Left kidney (tissue), 2 donors: ENCODE measurements around the gene MACROD1. TPM values are rescaled to one million over a fixed set of nuclear protein-coding genes. Genes with fewer than 3 reads are reported as not detected.

Experiments used
- DNase-seq: peaks from one replicate; pipeline ENCODE4 v3.0.0-alpha.2; 2013
- polyA plus RNA-seq: library from polyadenylated mRNA; unstranded; fragments of 120-200 nt; gene quantifications from one replicate; pipeline ENCODE4 v1.2.1, GENCODE V29; 2013; ENCODE audit not compliant: insufficient read length

The MACROD1 gene
- polyA plus RNA-seq, 1 donor = 13.3 TPM

DNA sequence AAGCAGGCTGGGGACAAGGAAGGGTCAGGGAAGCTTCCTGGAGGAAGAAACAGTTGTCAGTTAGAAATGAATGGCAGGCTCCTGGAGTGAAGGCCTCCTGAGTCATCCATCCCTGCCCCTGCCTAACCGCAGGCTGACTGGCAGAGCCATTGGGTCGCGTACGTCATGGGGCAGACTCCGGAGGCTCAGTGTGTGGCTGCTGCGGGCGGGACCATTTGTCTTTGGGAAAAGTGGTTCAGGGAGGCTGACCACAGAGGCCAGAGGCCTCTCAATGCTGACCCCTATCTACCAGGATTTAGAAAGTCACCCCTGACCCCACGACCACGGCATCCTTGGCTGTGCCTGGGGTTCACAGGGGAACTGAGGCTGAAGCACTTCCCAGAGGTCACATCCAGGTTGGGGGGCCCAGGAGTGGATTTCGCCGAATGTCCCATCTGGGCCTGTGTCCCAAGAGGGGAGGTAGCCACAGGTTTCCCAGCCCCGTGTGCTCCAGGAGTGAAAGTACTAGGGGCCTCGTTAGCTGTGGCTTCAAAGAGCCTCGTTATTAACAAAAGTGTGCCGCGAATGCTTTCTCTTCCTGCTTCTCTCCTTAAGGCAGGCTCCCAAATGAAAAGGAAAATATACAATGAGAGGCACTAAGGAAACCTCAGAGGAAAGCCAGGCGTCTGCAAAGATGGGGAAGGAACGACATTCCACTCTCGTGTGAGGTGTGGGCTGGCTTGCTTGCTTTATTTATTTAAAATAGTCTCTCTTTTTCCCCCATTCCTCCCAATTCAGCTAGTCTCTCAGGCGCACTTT, 71.3 kb downstream of the MACROD1 start:
- DNase-seq = no peak

DNA sequence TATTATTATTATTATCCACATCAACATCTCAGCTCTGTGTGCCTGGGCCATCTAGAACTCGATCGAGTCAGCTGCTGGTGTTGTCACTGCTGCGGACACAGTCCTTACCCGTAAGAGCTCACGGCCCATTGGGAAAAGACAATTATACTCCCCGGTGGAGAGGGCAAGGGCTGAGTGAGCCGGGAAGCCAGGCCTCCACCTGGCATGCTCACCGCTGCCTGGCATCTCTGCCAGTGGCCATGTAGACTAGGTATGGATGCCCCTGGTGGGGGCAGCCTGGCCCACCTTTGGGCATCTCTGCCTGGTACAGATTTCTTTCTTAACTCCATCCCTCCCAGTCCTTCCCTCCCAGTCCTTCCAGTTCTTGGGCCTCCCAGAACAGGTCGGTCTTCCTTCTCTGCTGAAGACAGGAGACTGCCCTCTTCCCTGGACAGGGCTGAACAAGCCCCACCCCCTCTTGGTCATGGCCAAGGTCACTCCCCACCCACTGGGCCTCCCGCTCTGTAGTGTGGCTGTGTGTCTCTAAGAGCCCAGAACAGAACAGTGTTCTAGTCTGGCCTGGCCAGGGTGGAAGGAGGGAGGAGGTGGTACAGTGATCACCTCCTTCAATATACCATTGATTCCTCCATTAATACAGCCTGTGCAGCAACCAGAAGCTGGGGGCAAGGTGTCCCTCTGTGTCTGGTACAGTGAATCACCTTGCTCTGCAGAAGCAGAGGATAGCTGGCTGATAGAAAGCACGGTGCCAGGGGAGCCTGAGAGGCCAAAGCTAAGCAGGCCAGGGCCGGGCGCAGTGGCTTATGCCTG, 72.5 kb downstream of the MACROD1 start:
- no peak for DNase-seq

DNA sequence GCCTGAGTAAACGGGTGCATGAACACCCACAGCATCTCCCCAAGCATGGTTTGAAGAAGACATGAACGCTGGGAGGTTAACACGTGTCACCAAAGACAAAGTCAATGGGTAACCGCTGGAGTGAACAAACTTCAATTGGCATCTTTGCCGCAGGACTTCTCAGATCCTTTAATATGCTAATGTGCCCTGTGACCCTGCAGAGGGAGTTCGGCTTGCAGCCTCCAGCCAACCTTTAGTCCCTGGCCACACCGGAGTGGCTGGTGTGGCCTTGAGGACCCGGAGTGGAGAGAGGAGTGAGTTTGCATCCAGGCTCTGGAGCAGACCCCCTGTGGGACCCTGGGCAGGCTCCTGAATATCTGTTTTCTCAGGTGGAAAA, 73.2 kb downstream of the MACROD1 start:
- DNase-seq = no peak

DNA sequence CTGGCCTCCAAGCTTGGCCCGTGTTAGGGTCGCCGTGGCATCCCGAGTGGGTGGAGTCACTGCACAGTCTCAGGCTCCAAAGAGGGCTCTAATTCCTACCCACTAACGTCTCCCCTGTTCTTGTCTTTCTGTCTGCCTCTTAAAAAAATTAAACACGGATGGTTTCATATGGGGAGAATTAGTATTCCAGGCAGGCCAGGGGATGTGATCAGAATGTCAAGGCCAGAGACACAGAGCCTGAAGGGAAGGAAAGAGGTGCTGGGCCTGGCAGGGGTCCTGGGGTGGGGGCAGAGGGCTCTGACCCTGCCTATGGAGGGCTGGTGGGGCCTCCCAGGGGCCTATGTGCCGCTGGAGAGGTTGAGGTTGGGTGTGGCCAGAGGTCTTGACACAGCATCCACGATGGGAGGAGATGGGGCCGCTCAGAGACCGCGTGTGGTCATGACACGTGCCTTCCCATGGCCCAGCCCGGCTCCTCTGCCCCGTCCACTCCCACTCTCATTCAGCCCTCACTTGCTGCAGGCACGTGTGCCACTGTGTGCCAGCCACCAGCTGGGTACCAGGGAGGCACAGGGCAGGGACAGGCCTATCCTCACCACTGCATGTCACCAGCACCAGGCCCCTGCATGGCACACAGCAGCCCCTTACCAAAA, 73.7 kb downstream of the MACROD1 start:
- no peak for DNase-seq

DNA sequence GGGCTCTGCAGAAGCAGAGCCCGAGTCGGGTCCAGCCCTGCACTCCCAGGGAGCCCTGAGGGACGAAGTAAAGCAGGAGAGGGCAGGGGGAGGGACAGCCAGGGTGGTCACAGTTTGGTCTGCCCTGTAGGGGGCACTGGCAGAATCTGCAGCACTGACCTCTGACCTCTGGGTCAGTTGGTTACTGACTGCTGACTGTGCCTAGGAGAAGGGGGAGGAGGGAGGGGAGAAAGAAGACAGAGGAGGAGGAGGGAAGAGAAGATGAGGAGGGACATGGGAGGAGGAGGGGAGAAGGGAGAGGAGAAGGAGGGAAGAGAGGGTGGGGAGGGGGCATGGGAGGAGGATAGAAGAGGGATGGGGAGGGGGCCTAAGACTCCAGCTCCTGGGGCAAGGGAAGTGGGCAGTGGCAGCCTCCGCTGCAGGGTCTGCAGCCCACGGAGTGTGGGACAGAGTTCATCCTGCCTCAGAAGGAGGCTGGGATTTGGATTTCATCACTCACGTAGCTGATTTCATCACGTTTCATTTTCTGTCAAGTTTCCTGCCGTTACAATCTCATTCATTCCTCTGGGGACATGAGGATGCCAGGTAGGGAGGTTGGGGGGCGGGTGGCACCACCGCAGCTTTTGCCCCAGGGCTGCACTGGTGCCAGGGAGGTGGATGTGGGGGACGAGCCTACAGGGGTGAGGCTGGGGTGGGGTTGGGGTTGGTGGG, 75.0 kb downstream of the MACROD1 start:
- no peak for DNase-seq

DNA sequence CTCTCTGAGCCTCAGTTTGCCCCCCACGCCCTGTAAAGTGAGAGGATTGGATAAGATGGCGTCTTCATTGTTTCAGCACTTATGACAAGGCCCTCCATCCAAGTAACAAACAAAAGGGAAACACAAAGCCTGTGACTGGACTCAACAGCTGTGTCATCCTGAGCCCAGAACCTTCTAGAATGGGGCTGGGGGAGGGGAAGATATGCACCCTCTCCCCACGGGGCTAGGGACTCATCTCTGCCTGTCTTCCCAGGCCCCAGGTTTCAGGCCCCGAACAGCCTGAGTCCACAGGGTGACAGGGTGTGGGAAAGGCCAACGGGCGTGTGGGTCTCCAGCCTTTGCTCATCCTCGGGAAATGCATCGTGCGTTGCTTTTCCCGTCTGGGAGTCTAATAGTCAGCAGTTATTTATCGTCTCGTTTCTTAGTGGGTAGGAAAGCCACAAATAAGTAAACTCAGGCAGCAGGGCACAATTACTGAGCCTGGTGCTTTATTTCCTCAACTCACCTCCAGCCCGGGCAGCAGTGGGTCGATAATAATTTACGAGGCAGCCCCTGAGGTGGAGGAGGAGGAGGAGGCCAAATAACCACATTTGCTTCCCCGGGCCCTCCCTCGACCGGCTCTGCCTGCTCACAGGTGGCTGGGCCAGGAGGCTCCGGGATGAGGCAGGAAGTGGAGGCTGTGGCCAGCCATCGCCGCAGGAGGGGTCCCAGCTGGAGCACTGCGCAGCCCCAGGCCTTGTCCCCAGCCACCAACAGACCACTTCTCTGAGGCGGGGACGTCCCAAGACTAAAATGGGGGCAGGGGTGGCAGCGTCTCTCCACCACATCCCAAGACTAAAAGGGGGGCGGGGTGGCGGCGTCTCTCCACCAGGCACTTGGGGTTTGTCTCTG, 75.8 kb downstream of the MACROD1 start:
- DNase-seq = no peak

DNA sequence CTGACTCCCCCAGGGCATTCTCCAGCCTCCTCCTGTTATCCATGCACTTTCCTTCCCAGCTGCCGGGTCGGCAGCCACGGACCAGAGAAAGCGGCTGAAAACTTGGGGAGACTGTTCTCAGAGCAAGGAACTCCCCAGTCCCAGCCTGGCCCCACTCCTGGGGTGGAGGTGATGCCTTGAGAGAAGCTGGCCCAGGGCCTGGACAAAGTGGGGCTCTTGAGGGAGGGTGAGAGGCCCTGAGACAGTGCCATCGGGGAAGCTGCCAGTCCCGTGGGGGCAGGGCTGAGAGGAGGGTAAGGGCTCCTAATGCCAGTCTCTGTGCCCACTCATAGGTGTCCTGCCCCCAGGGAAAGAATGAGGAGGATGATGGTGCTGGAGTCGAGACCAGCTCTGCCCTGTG, 76.4 kb downstream of the MACROD1 start:
- DNase-seq = no peak

DNA sequence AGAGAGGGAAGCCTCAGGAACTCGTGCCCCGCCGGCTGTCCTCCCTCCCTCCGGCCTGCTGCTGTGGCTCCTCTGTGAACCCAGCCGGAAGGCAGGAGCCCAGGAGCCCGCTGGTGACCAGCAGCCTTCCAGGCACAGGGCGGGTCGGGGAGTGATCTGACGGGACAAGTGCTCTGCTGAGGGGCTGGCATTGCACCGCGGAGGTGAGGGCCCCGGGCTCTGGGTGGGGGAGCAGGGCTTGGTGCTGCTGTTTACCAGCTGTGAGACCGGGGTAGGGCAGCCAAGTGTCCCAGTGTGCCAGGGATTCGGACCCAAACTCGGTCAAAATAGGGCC, 76.9 kb downstream of the MACROD1 start:
- DNase-seq = no peak

DNA sequence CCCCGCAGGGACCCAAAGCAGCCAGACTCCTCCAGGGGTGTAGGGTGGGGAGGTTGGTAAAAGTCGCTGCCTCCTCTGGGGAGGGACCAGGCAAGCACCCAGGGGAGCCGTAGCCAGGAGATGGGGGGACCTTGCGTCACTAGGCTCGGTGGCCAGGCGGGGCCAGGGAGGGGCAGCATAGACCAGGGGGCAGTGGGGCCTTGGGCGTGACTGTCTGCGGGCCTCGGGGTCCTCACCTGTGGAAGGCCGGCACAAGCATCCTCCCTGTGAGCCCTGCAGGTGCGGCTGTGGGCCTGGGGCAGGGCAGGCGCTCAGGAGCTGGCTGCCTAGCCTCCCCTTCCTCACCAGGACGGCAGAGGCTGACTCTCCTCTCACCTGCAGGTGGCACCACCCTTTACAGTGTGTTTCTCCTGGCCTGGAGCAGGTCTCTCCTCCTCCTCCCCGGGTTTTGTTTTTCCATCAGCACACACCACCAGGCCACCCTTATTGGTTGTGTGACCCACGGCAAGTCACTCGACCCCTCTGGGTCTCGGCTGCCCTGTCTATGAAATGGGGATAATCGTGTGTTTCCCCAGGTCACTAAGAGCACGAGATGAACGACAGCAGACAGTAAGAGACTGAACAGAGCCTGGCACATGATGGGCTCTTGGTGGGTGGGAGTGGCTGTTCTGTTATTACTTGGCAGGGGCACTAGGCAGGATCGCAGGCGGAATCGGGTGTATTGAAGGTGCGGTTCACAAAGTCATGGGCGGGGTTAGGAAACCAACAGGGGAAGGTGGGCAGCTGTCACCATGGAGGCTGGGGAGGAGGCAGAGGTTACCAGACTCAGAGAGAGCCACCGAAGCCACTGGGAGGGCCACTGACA, 77.5 kb downstream of the MACROD1 start:
- DNase-seq = no peak

DNA sequence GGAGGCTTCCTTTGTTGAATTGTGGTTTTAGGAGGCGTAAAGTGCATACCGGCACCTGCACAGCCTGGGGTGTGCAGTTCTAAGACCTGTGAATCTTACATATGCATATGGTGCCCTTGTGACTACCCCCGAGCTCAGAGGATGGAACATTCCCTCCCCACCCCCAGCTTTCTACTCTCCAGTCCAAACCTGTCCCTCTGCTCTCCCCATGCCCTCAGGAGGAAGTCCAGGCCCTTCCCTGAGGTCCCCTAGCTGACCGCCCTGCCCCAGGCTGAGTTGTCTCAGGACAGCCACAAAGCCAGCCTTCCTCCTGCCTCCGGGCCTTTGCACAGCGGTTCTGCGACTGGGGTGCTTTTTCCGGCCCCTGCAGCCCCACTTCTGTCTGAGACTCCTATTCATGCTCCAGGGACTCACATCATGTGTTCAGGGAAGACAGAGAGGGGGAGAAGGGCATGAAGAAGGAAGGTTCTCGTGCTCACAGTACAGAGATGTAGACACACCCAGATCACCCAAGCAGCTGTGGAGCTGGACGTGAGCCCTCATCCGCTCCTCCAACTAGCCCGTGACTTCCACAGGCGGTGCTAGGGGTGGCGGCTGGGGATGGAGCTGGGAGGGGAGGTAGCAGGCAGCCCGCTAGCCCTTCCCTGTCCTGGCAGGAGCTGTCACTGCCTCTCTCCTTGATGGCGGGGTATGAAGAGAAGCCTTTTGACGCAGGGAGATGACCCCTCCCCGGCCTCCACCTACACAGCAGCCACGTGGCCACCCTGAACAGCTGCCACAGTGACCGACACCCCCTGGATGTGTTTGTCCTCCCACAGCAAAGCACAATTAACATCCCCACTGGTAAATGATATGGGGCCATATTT, 79.4 kb downstream of the MACROD1 start:
- DNase-seq = no peak

DNA sequence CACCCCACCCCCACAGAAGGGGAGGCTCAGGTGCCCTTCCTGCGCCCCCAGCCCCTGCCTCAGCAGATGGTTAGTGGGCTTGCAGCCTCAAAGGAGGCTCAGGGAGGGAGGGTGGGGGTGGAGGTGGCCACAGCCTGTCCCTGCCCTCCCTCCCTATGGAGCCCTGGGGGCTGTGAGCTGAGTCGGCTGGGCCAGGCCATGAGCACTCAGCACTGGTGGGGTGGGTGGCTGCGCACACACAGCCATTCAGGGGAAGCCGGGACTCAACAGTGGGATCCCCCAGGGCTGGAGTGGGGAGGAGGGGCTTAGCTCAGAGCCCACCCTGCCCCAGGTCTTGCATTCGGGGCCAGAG, 80.0 kb downstream of the MACROD1 start:
- DNase-seq = no peak

DNA sequence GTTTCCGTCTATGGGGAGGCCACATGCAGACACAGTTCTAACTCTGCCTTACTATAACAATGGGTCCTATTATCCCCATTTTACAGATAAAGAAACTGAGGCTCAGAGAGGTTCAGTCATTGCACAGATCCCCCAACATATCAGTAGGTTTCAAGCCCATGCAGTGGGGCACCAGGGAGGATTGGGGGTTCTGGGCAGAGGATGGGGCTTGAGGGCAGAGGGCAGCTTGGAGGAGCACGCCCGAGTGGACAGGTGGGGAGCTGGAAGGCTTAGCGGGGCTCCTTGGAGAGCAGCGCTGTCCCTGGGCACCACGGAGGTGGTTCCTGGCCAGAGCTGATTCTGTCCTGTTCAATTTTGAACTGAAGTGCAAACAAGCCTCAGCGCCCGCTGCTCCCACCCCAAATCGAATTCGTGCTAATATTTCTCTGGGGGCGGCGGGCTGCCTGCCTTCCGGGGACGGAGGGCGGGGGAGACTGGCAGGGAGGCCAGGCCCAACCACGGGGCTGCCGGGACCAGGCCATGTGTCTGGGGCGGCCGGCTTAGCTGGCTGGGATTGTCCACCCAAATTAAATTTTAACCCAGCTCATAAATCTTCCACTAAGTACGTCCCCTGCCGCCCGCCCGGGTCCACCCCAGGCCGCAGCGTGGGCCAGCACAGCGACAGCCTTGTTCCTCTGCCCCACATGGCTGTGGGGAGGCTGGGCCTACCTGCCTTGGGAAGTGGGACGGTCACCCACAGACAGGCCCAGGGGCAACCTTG, 80.8 kb downstream of the MACROD1 start:
- peak; percentile 72 for DNase-seq

DNA sequence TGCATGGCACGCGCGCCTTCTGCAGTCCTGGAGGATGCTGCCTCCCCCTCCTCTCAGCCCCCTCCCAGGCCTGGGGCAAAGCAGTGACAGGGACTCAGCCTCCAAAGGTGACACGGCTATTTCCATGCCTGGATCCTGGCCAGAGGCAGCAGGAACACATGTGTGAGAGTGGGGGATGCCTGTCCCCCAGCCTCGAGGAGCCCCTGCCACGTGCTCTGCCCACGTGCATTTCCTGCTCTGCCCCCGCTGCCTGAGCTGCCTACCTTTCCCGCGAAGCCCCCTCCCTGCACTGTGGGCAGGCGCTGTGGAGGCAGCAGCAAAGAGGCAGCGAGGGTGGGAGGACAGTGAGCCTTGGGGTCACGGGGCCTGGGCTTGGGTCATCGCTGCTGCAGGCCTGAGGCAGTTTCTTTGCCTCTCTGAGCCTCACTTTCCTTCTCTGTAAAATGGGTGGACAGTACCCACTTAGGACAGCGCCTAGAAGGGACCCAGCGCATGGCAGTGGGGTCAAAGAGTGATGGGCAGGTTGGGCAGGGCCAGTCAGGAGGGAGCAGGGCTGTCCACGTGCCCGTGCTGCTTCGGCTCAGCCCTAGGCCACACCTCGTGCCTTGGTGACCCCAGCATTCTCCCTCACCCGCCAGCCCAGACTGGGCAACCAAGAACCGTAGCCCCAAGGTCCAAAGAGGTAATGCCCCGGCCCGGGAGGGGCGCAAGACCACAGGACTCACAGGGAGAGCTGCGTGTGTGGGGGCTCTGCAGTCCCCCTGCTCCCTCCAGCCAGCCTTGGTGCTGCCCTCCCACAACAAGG, 81.6 kb downstream of the MACROD1 start:
- DNase-seq = no peak

DNA sequence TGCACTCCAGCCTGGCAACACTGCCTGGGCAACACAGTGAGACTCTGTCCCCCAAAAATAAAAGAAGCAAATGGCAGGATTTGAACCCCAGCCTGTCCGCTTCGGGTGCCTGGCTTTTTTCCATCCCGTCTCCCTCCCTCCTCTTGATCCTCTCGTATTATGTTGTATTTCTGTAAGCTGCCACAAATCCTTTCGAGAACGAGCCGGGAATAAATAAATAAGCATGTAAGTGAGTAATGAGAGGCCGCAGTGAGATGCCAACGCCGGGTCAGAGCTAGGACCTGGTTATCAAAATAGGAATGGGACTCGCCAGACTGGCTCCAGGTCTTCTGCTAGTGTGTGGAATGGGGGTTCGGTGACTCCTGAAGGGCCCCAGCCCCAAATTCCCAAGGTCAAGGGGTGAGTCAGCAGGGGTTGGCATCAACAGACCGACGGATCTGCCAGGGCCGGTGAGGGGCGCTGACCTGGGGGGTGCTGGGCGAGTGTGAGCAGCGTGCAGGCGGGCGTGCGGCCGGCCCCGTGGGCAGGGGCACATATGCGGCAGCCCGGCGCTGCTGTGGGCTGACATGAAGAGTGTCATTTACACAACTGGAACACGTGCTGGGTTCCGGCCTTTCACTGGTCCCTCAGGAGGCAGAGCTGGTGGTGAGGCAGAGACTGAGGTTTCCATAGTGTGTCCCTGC, 82.4 kb downstream of the MACROD1 start:
- DNase-seq = no peak

DNA sequence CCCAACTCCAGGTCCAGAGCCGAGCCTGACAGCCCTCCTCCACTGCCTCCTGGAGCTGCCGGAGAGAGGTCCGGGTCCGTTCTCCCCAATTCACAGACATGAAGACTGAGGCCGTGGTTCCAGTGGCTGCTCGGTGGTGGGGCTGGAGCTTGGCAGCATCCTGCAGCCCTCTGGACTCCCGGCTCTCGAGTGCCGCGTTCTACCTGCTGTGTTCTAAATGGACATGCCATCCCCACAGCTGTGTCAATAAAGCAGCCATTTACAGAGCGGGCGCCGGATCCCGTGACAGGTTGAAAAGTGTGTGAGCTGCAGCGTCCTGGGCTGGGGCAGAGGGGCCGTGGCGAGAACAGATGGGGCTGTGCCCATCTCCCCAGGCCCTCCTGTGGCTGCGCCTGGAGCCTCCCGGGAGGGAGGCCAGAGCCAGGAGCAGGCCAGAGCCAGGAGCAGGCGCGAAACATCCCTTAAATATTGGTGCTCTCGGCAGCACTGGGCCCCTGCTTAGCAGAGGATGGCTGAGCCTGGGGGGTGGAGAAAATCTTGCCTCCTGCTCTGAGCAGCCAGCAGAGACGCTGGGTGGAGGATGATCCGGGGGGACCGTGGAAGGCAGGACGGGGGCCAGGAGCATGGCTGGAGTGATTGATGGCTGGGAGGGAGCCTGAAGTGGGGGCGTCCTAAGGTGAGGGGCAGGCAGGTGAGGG, 84.0 kb downstream of the MACROD1 start:
- no peak for DNase-seq

DNA sequence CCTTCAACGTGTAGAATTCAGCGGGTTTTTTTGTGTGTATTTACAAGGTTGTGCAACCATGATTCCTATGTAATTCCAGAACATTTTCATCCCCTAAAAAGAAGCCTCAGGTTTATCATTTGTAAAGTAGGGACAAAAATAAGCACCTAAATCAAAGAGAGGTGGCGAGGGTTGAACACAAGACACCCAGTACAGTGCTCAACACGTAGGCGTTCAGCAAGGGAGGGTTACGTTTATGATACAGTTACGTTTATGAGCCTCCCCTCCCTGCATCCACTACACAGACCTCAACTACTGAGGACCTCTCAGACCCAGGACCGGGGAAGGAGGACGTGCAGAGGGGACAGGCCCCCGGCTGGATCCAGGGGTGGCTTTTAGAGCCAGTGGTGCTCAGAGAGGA, 85.5 kb downstream of the MACROD1 start:
- no peak for DNase-seq

DNA sequence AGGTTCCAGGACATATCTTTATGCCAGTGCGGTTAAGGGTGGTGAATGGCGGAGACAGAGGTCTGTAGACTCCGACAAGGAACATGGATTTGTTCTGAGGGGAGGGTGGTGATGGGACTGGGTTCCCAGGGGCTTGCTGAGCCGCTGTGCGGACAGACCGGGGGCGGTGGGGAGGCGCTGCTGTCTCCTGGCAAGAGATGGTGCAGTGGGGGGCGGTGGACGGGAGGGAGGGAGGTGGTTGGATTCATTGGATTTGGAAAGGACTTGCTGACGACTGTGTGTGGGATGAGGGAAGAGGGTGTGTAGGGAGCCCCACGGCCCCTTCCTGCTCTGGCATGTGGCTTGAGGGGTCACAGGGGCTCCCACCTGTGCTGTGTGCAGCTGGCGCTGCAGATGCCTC, 87.0 kb downstream of the MACROD1 start:
- DNase-seq = no peak
